Esophagus mucosa (tissue), 1 donor: Measurements from ENCODE around the gene FHOD3. TPM values are rescaled to one million over a fixed set of nuclear protein-coding genes. Genes with fewer than 3 reads are reported as not detected.
A peak's percentile ranks its signal among the peaks of the same experiment; 100 is the strongest.
"Not testable (repeated sequence)": the region's sequence is repeated elsewhere in the genome, so short reads cannot be mapped to it uniquely, and the experiment has no call there.

ENCODE experiments used
- ATAC-seq: fragments of 200-7000 bp; cut with Tn5 transposase; one replicate; pipeline ENCODE4 v1.9.1; 2020
- total RNA-seq: library from RNA; stranded (reverse); gene quantifications from one replicate; pipeline ENCODE4 v1.2.4, GENCODE V29; 2023
- donor health status: DM: yes; HTN: yes; CAD: no.

The FHOD3 gene
- total RNA-seq, 1 donor from 2014 or later = 3.0 TPM

DNA sequence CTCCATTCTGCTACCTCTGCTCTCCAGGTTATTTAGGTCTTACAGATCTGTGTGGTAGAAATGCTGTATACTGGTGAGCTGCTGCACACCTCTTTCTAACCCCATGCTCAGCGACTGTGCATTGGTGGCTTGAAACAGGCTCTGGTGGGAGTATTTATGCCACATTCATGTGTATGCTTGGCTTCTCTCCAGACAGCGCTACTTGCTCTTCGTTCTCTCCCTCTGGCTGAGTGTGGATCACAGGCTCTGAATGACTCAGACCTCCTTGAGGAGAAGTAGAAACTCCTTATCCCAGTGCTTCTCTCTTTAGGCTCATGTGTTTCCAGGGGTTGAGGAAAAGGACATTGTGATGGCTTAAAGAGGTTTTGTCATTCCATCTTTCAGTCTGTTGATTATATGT lies 54.9 kb downstream of the FHOD3 start:
- peak; percentile 57 for ATAC-seq

GRCh38 chr18:36354989-36355388 lies 57.5 kb downstream of the FHOD3 start:
- ATAC-seq = no peak

DNA sequence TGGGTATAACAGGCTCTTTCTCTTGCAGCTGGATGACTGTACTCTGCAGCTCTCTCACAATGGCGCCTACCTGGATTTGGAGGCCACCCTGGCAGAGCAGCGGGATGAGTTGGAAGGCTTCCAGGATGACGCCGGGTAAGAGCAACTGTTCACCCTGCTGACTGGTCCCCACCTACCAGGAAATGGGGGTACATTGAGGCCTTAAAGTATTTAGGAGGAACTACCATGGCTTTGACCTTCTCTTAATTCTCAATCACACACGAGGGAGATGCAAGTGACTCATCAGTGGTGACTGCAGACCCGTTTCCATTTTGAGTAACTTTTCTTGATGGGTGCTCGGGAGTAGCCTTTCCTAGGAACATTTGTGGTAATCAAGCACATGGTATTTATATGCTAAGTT lies 58.0 kb downstream of the FHOD3 start:
- ATAC-seq = no peak

DNA sequence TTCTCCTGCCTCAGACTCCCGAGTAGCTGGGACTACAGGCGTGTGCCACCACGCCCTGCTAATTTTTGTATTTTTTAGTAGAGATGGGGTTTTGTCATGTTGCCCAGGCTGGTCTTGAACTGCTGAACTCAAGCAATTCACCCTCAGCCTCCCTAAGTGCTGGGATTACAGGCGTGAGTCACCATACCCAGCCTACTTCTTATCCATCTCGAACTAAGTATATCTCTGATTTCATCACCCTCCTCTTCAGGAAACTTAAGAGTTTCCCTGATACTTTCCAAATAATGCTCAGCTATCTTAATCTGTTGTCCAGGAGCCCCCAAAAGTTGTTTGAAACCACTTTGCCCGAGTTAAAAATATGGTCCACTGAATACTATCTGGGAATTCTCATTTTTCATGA lies 59.2 kb downstream of the FHOD3 start:
- ATAC-seq = not testable (repeated sequence)

DNA sequence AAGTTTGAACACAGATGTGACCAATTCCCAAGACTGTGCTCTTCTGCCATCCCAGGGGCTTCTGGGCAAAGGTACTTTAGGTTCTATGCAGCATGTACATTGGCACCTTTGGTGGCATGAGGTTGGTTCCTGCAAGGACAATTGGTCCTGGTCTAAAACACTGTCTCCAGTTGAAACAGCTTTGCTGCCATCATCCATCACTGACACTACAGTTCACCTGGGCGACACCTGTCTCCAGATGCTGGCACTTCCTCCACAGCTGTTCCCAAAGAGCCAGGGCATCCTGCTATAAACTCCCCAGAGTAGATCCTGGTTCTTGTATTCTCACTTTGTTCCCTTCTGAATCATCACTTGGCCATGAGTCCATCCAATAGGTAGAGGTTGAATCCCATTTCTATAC lies 60.6 kb downstream of the FHOD3 start:
- ATAC-seq = no peak

DNA sequence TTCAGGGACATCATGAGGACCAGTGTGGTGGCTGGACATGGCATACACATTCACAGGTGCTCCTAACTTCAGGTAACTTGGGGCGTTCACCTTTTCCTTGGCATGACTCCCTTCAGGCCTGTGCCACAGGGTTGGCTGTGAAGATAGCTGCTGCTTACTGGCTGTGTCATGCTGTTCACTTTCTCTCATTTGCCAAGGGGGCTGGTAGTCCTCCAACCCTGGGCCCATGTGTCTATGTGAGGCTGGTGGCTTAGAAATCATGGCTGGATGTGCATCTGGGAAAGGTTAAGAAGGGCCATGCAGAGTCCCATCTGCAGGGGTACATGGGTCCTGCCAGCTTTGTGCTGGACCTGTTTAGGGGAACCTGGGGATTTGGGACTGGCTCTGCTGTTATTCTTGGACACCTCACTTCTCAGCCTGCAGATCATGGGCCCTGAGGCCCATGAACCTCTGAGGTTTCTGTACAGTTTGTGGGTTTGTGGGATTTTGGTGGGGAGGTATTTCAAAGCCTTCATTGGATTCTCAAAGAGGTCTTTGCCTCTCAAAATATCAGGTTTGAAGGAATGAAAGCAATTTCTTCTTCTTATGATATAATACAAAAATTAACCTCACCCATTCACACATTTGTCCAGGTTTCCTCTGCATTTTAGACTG lies 62.9 kb downstream of the FHOD3 start:
- no peak for ATAC-seq

DNA sequence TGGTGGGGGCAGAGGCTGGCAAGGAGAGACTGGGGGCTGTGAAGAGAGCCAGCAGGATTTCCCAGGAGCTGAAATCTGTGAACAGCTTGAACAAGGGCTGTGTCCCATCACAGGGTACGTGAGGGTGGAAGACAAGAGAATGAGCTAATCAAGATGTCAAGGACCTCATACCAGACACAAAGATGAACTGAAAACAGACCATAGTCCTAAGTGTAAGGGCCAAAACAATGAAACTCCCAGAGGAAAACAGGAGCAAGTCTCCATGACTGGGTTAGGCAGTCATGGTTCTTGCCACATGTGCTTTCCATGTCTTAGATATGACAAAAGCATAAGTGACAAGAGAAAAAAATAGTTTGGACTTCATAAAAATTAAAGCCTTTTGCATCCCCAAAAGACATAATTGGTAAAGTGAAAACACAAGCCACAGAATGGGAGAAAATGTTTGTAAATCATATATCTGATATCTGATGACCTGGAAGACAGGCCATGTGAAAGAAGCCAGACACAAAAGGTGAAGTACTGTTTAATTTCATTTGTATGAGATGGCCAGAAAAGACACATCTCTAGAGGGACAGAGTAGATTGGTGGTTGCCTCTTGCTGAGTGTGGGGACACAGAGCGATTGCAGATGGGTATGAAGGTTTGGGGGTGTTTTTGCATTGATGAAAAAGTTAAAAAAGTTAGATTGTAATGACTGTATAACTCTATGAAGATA lies 67.6 kb downstream of the FHOD3 start:
- ATAC-seq = no peak

GRCh38 chr18:36365836-36366775 lies 68.6 kb downstream of the FHOD3 start:
- ATAC-seq = no peak

DNA sequence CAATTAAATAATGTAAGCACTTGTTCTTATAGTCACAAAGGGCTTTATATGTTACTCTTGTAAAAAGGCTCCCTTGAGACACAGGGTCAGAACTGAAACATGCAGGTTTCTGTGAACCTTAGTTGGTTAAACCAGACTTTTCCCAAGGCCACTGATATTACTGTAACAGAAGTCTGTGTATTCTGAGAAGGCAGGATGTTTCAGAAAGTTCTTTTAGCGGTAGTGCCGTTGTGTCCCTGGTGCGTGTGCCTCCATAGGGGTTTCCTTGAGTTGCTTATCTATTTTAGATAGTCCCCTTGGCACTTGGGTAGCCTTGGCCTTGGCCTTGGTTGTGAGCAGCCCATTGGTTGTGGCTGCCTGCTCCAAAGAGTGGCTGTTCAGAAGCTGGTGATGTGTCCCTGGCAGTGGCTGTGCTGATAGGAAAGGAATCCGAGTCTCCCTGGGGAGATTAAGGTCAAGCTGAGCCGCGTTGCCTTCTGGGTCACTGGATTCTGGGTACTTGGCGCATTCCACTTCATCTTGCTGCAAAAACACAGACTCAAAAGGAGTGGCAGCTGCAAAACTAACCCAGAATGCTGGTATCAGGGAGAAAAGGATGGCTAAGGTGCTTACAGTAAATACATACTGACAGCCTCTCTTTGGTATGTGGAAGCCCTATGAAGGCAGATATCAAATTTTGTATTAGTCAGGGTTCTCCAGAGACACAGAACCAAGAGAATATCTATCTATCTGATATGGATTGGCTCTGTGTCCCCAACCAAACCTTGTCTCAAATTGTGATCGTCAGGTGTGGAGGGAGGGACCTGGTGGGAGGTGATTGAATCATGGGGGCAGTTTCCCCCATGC lies 69.7 kb downstream of the FHOD3 start:
- no peak for ATAC-seq

DNA sequence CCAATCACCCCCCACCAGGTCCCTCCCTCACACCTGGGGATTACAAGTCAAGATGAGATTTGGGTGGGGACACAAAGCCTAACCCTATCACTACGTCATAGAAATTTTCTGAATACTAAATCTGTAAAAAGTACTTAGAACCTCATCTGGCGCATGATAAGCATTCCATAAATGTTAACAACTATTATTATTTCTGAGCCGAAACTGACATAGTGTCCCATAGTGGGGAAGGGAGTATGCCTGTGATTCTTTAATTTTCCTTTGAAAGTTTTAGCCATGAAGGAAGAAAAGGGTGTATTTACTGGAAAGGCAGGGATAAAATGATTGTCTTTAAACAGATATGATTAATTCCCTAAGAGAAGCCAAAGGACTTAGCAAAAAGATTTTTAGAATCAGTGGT lies 71.4 kb downstream of the FHOD3 start:
- no peak for ATAC-seq

DNA sequence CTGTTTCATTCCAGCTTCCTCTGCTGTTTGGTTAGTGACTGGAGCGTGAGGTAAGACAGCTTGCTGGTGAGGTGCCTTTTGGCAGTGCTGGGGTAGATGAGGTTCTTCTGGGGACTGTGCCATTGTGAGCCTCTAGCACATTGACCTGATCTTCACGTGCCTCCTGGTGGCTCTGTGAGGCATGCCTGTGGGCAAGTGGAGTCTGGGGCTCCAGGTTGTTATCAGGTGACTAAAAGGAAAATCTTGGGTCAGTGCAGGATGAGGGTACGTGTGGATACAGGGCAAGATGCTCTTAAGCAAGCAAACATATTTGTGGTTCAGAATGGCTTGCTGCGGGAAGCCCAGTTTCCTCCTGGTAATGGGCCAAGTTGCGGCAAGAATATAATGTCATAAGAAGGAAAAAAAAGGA lies 75.4 kb downstream of the FHOD3 start:
- no peak for ATAC-seq

- no peak for ATAC-seq
Observed at GRCh38 chr18:36374262-36374661, 76.7 kb downstream of the FHOD3 start.

DNA sequence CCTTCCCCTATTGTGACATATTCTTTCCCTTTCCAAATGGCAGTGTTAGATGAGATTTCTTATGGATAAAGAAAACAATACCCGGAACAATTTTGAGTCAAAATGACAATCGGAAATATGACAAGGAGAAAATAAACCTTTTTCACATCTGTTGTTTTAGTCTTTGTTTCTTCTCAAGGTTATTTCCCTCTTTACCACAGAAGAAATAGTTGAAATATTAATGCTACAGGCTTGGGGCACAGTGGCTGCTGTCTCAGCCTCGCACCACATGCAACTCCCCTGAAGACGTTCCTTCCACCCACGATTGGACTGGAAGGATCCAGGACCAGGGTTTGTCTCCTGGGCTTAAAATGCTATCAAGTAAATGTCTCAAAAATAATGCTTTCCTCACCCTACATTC lies 77.6 kb downstream of the FHOD3 start:
- no peak for ATAC-seq

DNA sequence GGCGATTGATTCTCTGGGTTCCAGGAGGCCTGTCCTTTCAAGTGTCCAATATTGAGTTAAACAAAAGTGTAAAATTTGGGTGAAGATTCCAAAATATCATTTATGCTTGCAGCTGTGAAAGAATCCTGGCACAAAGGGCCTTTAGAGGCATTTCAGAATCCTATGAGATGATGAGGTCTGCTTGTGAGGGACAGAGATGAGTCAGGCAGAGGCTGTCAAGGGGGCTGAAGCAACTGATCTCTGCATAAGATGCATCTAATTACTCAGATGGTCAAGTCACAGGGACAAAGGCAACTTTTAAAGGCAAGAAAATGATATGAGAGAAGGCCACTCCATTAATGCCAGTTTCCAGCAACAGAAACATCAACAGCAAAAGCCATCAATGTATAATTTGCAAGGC lies 78.8 kb downstream of the FHOD3 start:
- no peak for ATAC-seq

DNA sequence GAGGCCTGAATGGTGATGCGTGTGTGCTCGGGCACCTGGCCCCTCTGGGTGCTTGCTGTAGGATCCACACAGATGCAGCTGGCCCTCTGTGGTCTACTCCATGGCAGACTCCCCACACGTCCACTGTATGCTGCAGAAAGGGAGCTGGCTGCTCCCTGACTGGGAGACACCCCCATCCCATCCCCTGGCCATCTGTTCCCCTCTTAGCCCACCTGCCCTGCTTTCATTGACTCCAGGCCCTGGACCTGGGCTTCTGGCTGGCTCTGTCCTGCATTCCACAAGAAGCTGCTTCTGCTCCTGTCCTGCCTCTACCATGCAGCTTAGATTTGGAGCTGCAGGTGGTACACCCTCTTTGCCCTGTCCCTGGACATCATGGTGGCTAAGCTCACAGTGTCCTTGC lies 80.1 kb downstream of the FHOD3 start:
- no peak for ATAC-seq

- no peak for ATAC-seq
Observed at GRCh38 chr18:36378205-36378604, 80.7 kb downstream of the FHOD3 start.

GRCh38 chr18:36379435-36379984 lies 82.0 kb downstream of the FHOD3 start:
- ATAC-seq = no peak

GRCh38 chr18:36380173-36380827 lies 82.8 kb downstream of the FHOD3 start:
- no peak for ATAC-seq

DNA sequence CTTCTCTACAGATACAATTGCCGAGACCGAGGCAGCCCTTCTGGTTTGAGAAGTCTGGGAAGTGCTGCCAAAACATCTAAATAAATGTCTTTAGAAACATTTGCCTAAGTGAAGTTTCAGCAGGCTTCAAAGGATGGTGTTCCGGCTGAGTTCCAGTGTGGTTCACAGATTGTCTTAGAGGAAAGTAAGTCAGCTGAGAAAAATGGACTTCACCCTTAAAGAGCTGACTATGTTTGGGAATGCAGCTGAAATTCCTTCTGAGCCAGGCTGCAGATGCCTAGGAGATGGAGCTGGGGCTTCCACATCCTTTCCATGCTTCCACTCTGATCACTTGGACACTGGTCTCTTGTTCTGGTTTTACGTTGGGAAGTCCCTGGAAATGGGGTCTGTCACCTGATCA lies 83.6 kb downstream of the FHOD3 start:
- ATAC-seq = no peak

GRCh38 chr18:36382854-36383253 lies 85.3 kb downstream of the FHOD3 start:
- ATAC-seq = no peak

GRCh38 chr18:36386150-36386920 lies 88.8 kb downstream of the FHOD3 start:
- ATAC-seq = peak; percentile 94
